HG02884 (cell line): ENCODE data around the gene PRG3.
"Not testable (repeated sequence)": the region's sequence is repeated elsewhere in the genome, so short reads cannot be mapped to it uniquely, and the experiment has no call there.

Source experiments
- ATAC-seq: cut with Tn5 transposase; IDR thresholded peaks from one replicate; pipeline ENCODE4 v1.9.1; 2021; ENCODE audit warnings: mild to moderate bottlenecking, moderate library complexity; ENCODE audit not compliant: unreplicated experiment

The PRG3 gene

DNA sequence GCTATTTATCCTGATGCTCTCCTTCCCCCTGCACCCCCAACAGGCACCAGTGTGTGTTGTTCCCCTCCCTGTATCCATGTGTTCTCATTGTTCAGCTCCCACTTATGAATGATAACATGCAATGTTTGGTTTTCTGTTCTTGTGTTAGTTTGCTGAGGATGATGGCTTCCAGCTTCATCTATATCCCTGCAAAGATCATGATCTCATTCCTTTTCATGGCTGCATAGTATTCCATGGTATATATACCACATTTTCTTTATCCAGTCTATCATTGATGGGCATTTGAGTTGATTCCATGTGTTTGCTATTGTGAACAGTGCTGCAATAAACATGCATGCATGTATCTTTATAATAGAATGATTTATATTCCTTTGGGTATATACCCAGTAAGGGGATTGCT lies 19.5 kb downstream of the PRG3 start:
- not testable (repeated sequence) for ATAC-seq

DNA sequence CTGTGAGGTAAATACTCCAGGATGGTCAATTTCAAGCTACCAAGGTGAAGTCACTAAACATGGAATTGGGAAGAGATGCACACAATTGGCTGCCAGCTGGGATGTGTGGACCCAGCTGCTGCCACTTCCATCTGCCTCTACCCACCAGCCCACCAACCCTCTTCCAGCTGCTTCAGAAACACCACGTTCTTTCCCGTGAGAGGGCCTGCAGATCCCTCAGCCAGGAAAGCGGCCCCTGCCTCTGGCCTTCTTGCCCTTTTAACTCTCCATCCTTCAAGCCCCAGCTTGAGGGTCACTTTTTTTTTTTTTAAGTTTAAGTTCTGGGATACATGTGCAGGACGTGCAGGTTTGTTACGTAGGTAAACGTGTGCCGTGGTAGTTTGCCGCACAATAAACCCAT lies 20.0 kb downstream of the PRG3 start:
- ATAC-seq: no peak

GRCh38 chr11:57359896-57360690 lies 20.9 kb downstream of the PRG3 start:
- no peak for ATAC-seq

DNA sequence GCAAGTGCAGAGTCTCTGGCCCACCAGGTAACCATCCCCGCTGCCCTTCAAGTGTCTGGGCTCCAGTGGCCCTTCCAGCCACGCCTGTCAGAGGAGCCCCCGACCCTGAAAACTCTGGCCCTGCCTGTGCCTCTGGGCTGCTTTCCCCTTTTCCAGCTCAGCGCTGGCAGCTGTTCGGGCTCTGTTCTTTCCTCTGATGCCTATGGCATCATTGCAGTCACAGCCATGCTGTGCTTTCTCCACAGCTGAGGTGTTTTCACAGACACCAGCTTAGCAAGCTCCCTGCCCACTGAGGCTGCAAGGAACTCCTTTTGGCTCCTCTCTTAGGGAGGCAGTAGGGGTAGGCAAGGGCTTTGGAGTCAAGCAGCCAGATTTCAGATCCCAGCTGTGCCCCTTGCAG lies 21.6 kb downstream of the PRG3 start:
- no peak for ATAC-seq

- no peak for ATAC-seq
These were observed 22.0 kb downstream of the PRG3 start for GRCh38 chr11:57358991-57359390.

GRCh38 chr11:57358543-57358961 lies 22.4 kb downstream of the PRG3 start:
- ATAC-seq: no peak

DNA sequence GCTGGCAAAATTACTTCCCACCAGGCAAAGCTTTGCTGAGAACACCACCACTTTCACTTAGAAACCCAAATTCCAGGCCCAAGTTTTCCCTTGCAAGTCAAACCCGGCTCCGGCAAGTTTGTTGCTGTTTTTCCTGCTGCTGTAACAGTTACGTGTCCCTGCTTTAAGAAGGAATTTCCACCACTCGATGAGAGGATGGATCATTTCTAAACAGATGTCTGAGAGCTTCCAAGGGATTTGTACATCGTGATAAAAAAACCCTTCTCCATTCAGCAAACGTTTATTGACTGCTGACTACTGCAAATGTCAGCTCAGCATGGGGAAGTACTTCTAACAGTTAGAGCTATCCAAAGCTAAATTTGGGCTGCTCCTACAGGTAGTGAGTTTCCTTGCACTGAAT lies 23.1 kb downstream of the PRG3 start:
- no peak for ATAC-seq

DNA sequence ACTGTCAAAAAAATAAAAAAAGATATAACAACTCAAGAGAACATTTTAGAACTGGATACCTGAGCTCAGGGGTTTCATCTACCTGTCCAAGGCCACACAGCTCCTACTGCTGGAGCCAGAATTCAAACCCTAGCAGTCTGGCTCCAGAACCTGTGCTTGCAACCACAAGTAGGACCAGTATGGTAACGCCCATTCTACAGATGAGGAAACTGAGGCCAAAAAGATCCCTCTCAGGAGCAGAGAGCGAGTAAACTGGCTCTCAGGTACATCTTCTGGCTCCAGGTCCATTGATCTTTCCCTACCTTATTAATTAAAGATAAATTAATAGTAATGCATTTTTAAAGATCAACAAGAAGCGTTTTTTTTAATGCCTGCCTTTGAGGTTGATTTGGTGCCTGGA lies 23.6 kb downstream of the PRG3 start:
- ATAC-seq: no peak

GRCh38 chr11:57356268-57356667 lies 24.7 kb downstream of the PRG3 start:
- no peak for ATAC-seq

- no peak for ATAC-seq
These were observed 26.3 kb downstream of the PRG3 start for GRCh38 chr11:57354699-57355098.

DNA sequence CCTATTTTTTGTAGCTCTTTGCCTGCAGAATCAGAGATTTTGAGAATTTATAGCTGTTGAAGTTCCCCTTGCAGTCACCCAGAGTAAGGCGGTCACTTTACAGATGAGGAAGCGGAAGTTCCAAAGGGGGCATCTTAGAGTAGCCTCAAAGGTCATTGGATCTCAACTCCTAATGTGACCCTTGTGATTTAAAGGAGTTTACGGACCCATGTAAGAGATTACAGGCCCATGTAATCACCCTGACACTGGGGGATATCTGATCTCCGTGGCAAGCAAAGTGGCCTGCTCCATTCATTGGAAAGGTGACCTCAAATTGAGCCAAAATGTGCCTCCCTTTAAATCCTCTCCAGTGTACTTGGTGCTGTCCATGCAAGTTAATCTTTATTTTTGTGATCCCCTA lies 27.1 kb downstream of the PRG3 start:
- ATAC-seq: no peak

GRCh38 chr11:57353446-57353845 lies 27.5 kb downstream of the PRG3 start:
- ATAC-seq: no peak

DNA sequence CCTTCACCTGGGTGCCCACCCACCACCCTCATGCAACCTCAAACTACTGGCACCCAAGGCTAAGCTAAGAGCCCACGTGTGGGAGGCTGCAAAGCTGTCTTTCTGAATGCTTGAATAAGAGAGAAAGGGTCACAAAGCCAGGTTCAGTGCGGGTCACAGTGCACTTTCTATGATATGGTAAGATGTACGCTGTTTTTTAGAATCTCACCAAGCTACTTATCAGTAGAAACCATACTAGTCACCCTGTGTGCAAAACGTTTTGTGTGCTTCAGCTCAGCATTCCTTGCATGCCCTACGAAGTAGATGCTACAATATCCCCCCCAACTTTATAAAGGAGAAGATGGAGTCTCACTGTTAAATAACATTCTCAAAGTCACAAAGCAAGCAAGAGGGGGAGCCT lies 27.9 kb downstream of the PRG3 start:
- no peak for ATAC-seq

DNA sequence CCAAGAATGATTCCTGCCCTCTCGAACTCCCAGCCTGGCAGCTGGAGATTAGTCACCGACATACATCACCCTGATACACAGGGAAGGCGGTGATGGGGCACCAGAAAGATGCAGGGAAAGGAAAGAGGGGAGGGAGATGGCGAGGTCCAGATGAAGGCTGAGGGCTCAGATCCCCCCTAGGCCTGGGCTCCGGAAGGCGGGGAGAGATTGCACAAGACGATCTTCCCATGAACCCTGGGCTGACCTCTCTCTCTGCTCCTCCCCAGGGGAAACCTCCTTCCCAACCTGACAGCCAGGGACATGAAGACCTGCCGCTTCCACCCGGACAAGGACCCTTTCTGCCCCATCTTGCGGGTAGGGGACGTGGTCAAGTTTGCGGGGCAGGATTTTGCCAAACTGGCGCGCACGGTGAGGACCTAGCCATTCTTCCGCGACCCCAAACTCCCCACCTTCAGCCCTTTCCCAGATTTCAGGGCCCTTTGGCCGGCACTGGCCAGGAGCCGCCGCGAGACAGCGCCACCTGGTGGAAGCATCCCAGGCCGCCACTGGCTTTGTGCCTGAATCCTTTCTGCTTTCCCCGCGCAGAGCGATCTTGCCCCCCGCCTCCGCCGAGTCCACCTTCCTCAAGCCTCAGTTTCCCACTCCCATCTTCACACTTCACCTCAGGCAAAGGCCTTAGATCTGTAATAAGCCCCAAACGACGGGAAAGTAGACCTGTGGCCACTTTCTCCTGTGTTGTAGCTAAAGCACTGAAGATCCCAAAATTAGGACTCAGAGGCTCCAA lies 31.3 kb downstream of the PRG3 start:
- ATAC-seq: no peak

DNA sequence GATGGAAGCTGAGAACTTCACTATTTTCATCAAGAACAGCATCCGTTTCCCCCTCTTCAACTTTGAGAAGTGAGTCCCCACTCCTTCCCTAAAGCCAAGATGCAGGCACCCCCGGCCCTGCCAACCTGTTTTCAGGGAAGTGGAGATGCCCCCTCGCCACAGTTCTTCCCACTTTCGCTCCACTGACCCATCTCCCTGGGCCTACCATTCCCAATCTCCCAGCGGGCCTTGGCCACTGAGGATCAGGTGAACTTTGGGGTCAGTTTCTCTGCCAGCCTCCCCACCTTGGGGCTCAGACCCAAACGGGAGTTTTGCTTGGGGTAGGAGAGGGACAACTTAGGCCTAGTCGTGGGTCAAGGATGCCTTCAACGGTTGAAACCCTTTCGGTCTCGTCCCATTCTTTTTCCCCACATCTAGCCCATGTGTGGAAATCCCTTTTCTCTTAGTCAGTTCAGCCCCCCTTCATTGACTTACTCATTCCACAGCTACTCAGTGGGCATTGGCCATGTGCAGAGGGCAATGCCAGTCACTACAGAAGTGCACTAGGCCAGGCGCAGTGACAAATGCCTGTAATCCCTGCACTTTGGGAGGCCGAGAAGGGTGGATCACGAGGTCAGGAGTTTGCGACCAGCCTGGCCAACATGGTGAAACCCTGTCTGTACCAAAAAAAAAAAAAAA lies 32.2 kb downstream of the PRG3 start:
- no peak for ATAC-seq

DNA sequence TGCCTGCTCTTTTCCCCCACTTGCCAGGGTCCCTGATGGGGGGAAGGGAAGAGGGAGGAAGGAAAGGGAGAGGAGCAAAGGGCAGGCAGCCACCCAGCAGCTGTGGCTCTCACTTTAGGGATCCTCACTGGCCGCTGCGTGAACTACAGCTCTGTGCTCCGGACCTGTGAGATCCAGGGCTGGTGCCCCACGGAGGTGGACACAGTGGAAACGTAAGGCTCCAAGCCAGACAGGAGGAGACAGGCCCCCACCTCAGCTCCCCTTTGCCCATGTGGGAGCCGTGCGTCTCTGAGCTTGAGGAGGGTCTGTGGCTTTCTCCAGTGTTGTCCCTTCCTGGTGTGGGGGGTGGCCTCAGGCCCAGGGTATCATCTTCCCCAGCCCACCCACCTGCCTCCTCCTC lies 32.9 kb downstream of the PRG3 start:
- no peak for ATAC-seq

DNA sequence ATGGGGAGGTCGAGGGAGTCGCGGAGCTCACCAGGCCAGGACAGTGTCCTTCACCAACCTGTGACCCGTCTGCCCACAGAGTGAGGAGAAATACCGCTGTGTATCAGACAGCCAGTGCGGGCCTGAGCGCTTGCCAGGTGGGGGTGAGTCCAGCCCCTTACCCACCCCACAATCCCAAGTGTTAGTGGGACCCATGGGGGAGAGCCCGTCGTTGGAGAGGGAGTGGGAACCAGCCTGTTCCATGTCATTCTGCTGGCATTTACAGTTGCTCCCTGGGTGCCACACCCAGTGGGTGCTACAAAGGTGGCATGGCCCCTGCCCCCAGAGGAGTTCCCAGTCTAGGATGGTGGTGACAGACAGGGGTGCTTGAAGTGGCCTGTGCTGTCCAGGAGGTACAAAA lies 33.6 kb downstream of the PRG3 start:
- no peak for ATAC-seq

DNA sequence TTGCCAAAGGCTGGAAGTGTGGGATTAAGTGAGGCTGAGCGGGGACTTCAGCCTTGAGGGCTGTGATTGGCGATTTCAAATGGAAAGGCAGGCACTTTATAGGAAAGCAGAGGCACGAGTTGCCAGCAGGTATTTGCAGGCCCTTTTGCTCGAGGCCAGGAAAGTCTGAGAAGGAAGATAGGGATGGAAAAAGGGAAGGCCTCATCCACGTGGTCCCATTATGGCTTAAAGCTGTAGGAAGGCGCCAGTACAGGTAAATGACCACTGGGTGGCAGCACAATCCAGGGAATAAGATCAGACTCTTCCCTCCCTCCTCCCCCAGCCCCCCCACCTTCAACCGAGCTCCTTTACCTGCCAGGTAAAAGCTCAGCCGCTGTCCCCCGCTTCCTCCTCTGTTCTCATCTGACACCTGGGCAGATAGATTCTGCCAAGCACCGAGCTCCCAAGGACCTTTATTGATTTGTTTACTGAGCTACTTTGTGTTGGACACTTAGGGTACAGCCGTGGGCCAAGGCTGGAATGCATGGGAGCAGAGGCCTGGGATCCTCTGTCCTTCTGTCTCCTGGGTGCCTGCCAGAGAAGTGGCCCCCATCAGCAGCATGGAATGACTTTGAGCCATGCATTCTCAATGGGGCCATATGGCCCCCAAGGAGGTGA lies 35.3 kb downstream of the PRG3 start:
- peak; percentile 87 for ATAC-seq

DNA sequence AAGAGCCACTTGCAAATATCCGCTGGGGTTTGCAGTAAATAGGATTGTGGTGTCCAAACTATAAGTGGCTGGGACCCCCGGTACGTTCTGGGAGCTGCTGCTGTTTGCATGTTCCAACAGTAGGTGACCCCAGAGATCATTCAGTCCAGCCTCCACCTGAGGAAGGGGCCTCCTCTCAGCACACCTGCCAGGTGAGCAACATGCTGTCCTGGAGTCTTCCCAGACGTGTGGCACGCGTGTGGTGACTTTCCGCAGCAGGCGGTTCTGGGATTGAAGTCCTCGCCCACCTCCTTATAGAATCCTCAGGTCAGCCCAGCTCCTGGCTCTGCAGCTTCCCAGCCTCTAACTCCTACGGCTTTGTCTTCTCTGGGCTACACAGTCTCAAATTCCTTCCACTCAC lies 36.1 kb downstream of the PRG3 start:
- ATAC-seq: no peak

DNA sequence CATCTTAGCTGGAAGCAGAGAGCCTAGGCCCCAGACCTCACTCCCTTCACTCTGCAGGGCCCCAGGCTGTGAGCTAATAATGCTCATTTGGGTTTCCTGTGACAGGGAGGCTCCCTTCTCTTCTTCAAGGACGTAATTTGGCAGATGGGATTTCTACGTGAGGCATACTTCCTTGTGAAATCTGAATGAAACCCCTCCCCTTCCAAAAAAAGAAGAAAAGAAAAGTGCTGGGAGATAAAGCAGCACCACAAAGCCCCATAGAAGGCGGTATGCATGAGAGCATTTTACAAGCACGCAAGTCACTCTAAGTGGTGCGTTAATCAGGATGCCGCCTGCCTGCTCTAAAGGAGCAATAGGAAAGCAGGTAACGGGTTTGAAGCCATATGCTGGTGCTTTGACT lies 37.1 kb downstream of the PRG3 start:
- ATAC-seq: no peak

DNA sequence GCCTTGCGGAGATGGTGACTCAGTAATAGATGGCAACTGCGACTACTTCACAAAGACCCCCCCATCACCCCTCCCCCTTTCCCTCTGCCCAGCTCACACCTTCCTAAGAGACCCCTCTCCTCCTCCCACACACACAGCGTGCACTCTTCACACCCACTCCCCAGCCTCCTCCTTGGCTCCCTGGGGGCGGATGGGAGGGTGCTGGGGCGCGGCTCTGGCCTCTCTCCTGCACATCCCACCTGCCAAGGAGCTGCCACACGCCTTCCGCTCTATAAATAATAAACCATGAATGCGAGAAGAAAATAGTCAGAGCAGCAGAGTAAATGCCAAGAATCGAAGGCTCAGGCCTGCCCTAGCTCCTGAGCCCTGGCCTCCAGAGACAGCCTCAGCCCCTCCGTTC lies 38.2 kb downstream of the PRG3 start:
- ATAC-seq: no peak
